ENCODE data around the gene CLIC4.

- TF ChIP-seq CTCF (optimal IDR thresholded peaks at IDR 0.05 in 1 of 3, IDR thresholded peaks at IDR 0.05 in 1 of 3, conservative IDR thresholded peaks at IDR 0.05 in 1 of 3; ENCODE audit: extremely low read depth in 1 of 3, insufficient read depth in 2 of 3, low read length in 3 of 3) (no peak), EZH2 (IDR thresholded peaks at IDR 0.05; ENCODE audit: low read length) (no peak)
Observed at GRCh38 chr1:24720152-24720551, 25.1 kb upstream of the CLIC4 start.

Measured in keratinocyte (primary cell).